GM21737 (cell line): ENCODE measurements around the gene SLC9C2.
"Not testable (repeated sequence)": the region's sequence is repeated elsewhere in the genome, so short reads cannot be mapped to it uniquely, and the experiment has no call there.

ENCODE experiments used
- ATAC-seq: cut with Tn5 transposase; IDR thresholded peaks from one replicate; pipeline ENCODE4 v1.9.1; 2021; ENCODE audit warnings: mild to moderate bottlenecking, moderate library complexity; ENCODE audit not compliant: unreplicated experiment

SLC9C2 gene

DNA sequence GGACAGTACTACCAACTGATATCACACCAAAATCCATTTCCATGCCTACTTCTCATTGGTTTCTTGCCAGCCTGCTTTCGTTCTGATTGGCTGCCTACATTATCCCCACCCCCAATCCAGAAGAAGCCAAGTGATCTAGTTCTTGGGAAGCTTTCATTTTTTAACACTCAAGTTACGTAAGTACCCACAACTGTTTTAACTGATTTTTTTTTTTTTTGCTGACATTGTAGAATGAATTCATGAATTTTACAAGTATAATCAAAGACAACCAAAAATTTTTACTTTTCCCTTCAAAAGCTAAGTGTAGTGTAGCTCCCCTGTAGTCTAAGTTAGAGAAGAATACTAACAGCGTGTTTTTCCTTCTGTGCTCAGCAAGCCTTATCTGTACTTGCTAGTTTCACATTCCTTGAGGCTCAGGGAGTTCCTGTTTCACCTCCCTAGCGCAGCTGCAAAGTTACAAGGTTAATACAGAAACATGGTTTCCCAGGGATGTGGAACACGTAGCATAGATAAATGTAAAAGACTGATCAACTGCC lies at the start of gene SLC9C2:
SLC9C2 (minus strand) TSS at position 17 of the 536 bp plus-strand sequence. CDS start 1,296 bp downstream, outside the sequence.
- ATAC-seq = no peak

- no peak for ATAC-seq
Observed at GRCh38 chr1:173648880-173649605, 46.2 kb upstream of the SLC9C2 start.

GRCh38 chr1:173646656-173647055 lies 43.8 kb upstream of the SLC9C2 start:
- ATAC-seq = no peak

DNA sequence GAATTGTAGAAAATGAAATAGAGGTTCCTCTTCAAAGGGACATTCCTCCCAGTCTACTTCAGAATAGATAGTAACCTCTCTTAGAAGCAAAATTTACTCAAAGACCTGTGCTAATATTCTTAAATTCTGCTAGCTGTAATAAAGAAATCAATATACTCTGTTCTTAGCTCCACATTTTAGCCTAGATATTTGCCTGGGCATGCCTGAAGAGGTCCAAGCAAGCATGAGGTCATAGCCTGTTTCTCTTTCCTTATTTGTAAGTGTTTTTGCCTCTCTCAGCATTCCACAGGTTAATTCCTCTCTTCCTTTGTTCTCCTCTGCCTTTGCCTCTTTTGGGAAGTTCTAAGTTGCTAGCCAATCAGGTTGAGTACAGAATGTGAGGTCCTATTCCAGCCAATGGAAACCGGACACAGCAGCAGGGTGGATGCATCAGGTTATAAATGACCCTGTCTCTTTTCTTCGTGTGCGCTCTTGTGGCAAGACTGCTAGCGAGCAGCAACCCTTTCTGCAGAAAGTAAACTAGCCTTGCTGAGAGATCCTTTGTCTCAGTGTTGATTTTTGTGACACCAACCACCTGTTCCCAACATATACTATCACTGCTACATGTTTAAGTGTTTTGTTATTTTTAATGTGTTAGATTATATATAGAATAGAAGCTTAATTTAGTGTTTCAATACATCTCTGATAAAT lies 39.7 kb upstream of the SLC9C2 start:
- ATAC-seq = not testable (repeated sequence)

DNA sequence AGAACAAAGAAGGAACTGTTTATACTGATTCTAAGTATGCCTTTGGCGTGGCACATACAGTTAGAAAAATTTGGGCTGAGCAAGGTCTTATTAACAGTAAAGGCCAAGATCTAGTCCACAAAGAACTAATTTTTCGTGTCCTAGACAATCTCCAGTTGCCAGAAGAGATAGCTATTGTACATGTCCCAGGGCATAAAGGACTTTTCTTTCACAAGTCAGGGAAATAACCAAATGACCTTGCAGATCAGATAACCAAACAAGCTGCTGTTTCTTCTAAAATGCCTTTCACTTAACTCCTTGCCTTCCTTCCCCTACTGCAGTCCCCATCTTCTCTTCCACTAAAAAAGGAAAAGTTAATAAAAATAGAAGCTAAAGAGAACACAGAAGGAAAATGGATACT lies 36.2 kb upstream of the SLC9C2 start:
- no peak for ATAC-seq

GRCh38 chr1:173638043-173639021 lies 35.5 kb upstream of the SLC9C2 start:
- no peak for ATAC-seq

GRCh38 chr1:173637236-173638042 lies 34.6 kb upstream of the SLC9C2 start:
- ATAC-seq = not testable (repeated sequence)

GRCh38 chr1:173635116-173635515 lies 32.2 kb upstream of the SLC9C2 start, which contains the start of gene TEX50:
Gene TEX50 (plus strand): TSS chr1:173635338. CDS start chr1:173635522, 184 bp downstream.
- no peak for ATAC-seq

DNA sequence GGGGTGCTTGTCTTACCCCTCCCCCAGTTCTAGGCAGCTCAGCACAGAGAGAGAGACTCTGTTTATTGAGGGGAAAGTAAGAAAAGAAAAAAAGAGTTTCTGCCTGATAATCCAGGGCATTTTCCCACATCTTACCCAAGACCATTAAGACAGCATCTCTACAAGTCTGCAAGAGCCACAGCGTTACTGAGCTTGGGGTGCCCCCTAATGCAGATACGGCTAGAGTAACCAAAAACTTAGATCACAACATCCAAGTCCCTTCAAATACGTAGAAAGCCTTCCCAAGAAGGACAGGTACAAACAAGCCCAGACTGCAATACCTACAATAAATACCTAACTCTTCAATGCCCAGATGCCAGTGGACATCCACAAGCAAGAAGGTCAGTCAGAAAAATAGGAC lies 26.0 kb upstream of the SLC9C2 start:
- ATAC-seq = no peak

GRCh38 chr1:173627269-173627668 lies 24.4 kb upstream of the SLC9C2 start:
- no peak for ATAC-seq

GRCh38 chr1:173616859-173617258 lies 14.0 kb upstream of the SLC9C2 start:
- ATAC-seq = no peak

GRCh38 chr1:173613086-173613485 lies 10.2 kb upstream of the SLC9C2 start:
- not testable (repeated sequence) for ATAC-seq

- ATAC-seq = no peak
Observed at GRCh38 chr1:173608503-173609216, 5.8 kb upstream of the SLC9C2 start.

DNA sequence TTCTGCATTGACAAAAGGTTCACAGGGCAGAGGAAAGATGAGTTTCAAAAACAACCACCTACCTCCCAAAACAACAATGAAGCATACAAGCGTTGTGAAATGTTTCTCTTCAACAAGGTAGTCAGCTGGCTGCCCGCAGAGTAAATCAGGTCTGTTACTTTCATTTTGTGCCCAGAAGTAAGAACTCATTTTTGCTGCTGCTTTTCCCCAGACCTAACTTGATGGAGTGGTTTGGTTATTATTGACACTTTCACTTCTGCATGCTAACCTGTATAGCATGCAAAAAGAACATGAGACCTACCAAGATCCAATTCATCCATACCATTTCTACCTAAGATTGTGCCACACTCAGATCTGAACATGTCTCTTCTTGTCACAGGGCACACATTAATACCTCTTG lies 1.3 kb downstream of the SLC9C2 start:
- peak; percentile 62 for ATAC-seq

DNA sequence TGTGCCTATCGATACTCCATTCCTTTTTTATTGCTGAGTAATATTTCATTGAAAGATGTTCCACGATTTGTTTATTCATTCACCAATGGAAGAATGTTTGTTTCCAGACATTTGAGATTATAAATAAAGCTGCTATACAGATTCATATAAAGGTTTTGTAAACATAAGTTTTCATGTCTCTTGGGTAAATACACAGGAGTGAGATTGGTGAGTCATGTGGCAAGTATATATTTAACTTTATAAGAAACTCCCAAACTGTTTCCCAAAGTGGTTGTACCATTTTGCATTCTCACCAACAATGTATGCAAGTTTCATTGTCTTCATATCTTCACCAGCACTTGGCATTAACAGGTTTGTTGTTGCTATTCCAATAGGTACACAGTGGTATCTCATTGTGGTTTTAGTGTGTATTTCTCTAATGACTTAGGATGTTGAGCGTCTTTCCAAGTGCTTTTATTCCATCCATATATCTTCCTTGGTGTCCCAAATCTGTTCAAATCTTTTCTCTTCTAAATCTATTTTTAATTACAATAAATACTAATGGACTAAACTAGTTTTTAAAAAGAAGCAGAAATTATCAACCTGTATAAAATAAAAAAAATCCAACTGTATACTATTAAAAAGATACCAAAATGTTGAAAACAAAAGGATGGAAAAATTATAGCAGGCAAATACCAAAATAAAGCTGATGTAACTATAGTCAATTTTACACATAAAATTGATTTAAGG lies 6.6 kb downstream of the SLC9C2 start:
- no peak for ATAC-seq

DNA sequence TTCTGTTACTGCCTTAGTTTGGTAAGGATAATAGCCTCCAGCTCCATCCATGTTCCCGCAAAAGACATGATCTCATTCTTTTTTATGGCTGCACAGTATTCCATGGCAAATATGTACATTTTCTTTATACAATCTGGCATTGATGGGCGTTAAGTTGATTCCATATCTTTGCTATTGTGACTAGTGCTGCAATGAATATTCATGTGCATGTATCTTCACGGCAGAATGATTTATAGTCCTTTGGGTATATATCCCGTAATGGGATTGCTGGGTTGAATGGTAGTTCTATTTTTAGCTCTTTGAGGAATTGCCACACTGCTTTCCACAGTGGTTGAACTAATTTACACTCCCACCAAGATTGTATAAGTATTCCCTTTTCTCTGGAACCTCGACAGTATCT lies 11.7 kb downstream of the SLC9C2 start:
- not testable (repeated sequence) for ATAC-seq

GRCh38 chr1:173590557-173590956 lies 12.3 kb downstream of the SLC9C2 start:
- ATAC-seq = no peak

- no peak for ATAC-seq
Observed at GRCh38 chr1:173581383-173582079, 21.3 kb downstream of the SLC9C2 start.
